ENCODE data around the gene CLPTM1L.

DNA sequence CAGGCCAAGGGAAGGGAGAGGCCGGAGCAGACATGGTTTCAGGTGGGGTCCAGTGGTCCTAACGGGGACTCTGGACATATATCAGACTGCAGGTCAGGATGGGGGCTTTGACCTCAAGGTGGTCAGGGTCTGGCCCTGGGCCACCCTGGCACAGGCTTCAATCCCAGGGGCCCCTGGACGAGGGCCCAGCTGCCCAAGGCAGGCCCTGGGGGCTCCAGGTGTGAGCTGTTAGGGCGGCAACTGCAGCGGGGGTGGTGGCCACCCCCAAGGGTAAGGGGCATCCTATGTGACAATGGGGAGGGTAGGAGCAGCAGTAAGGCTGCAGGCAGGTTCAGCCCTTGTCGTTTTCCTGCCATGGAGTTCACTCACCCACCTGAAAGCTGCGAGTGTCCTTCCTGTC, 45.4 kb upstream of the CLPTM1L start:
- no peak for TF ChIP-seq POLR2AphosphoS5 (IDR thresholded peaks at IDR 0.05; ENCODE audit: low read depth, low read length)
- no peak for TF ChIP-seq POLR2A (IDR thresholded peaks at IDR 0.05; ENCODE audit: low read depth, low read length)
